ENCODE results near the gene RUNDC3A. TPM values are rescaled to one million over a fixed set of nuclear protein-coding genes. Genes with fewer than 3 reads are reported as not detected.

The RUNDC3A gene
- total and polyA plus RNA-seq, 4 donors: 0.61 to 4.9 (median 0.80) TPM

- DNase-seq (peak; percentile 44 to 77 (median 55)), ATAC-seq (ENCODE audit: insufficient read depth, low FRiP score) (peak; percentile 87)
- Histone ChIP-seq H3K4me1 (ENCODE audit: control insufficient read depth in 5 of 5, insufficient read depth in 5 of 5, low read length in 5 of 5) (peaks cover 0 to 11% (median 6%) of the 10 kb centered on the region in 5 donors), H3K27me3 (ENCODE audit: control insufficient read depth in 3 of 3, insufficient read depth in 3 of 3, low read length in 2 of 3) (peaks cover 0 to 2% (median 0%) of the 10 kb centered on the region in 3 donors), H3K4me3 (no peak overlapping the region), H3K9ac (ENCODE audit: insufficient read depth in 1 of 2, low read length in 2 of 2) (no peak overlapping the region), H3K9me3 (ENCODE audit: control insufficient read depth in 4 of 4, insufficient read depth in 3 of 4, low read length in 3 of 4) (no peaks in the 10 kb centered on the region), H3K36me3 (ENCODE audit: control insufficient read depth in 4 of 4, insufficient read depth in 4 of 4, low read length in 4 of 4) (no peaks in the 10 kb centered on the region), H3K27ac (ENCODE audit: low read depth in 1 of 2, low read length in 1 of 2) (peak overlapping the region; percentile 34 to 90)
- TF ChIP-seq, protein P1, sequence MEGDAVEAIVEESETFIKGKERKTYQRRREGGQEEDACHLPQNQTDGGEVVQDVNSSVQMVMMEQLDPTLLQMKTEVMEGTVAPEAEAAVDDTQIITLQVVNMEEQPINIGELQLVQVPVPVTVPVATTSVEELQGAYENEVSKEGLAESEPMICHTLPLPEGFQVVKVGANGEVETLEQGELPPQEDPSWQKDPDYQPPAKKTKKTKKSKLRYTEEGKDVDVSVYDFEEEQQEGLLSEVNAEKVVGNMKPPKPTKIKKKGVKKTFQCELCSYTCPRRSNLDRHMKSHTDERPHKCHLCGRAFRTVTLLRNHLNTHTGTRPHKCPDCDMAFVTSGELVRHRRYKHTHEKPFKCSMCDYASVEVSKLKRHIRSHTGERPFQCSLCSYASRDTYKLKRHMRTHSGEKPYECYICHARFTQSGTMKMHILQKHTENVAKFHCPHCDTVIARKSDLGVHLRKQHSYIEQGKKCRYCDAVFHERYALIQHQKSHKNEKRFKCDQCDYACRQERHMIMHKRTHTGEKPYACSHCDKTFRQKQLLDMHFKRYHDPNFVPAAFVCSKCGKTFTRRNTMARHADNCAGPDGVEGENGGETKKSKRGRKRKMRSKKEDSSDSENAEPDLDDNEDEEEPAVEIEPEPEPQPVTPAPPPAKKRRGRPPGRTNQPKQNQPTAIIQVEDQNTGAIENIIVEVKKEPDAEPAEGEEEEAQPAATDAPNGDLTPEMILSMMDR (IDR thresholded peaks at IDR 0.05; ENCODE audit: control extremely low read depth, extremely low read depth): no peak
- 28 to 31% methylated on average over 20 of the region's 20 CpGs for WGBS, 2 donors
Observed at GRCh38 chr17:44279666-44280391, 28.6 kb upstream of the RUNDC3A start.

DNA sequence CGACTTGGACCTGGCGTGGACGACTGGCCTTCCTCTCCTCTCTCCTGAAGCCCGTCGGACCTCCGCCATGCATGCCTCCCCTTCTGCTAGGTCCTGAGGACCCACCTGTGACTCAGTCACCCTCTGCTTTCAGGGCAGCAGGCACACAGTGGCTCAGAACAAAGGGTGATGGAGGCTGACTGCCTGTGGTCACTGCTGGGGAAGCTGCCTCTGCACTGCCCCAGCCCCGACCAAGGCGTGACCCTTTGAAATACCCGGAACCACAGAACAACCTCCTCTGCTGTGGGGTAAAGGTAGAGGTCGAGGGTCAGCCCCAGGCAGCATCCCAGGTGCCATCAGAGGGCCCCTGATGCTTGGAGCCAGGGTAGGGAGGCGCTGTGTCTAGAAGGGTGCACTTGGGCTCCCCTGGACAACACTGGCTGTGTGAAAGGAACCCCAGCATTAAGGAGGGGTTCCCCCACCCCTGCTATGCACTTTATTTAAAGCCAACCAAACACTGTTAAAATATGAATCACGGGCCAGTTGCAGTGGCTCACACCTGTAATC is 27.9 kb upstream of the RUNDC3A start:
- DNase-seq (no peak), ATAC-seq (ENCODE audit: insufficient read depth, low FRiP score) (no peak)
- peak overlapping the region in 1 of 2 donors; percentile 90 for H3K27ac ChIP-seq (ENCODE audit: low read depth in 1 of 2, low read length in 1 of 2)
- no peak overlapping the region for H3K9ac ChIP-seq (ENCODE audit: insufficient read depth in 1 of 2, low read length in 2 of 2)
- no peaks in the 10 kb centered on the region for H3K9me3 ChIP-seq (ENCODE audit: control insufficient read depth in 4 of 4, insufficient read depth in 3 of 4, low read length in 3 of 4)
- H3K36me3 ChIP-seq (ENCODE audit: control insufficient read depth in 4 of 4, insufficient read depth in 4 of 4, low read length in 4 of 4): no peaks in the 10 kb centered on the region
- TF ChIP-seq, protein P1 (IDR thresholded peaks at IDR 0.05; ENCODE audit: control extremely low read depth, extremely low read depth): no peak
- peaks cover 0 to 2% (median 0%) of the 10 kb centered on the region in 3 donors for H3K27me3 ChIP-seq (ENCODE audit: control insufficient read depth in 3 of 3, insufficient read depth in 3 of 3, low read length in 2 of 3)
- H3K4me1 ChIP-seq (ENCODE audit: control insufficient read depth in 5 of 5, insufficient read depth in 5 of 5, low read length in 5 of 5): peaks cover 0 to 11% (median 6%) of the 10 kb centered on the region in 5 donors
- 76 to 83% methylated on average over 12 of the region's 12 CpGs for WGBS, 2 donors
- no peak overlapping the region for H3K4me3 ChIP-seq

DNA sequence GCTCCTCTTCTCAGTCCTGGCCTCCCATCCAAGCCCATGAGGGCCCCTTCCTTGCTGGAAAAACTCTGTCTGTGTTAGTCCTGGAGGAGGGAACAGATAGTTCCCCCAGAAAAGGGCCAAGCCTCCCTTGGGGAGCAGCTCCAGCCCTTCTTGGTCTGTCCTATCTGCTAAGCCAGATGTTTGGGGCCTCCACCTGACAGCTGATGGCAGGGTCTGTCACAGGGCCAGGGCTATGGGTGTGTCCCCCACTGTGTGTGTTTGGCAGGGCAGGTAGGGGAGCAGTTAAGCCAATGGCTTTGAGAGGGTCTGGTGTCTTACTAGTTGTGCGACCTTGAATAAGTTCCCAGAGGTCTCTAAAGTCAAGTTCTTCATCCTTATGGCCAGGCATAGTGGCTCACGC is 26.8 kb upstream of the RUNDC3A start:
- Histone ChIP-seq H3K27me3 (ENCODE audit: control insufficient read depth in 3 of 3, insufficient read depth in 3 of 3, low read length in 2 of 3) (peaks cover 0 to 2% (median 0%) of the 10 kb centered on the region in 3 donors), H3K9ac (ENCODE audit: insufficient read depth in 1 of 2, low read length in 2 of 2) (no peak overlapping the region), H3K9me3 (ENCODE audit: control insufficient read depth in 4 of 4, insufficient read depth in 3 of 4, low read length in 3 of 4) (no peaks in the 10 kb centered on the region), H3K4me1 (ENCODE audit: control insufficient read depth in 5 of 5, insufficient read depth in 5 of 5, low read length in 5 of 5) (peaks cover 0 to 11% (median 6%) of the 10 kb centered on the region in 5 donors), H3K27ac (ENCODE audit: low read depth in 1 of 2, low read length in 1 of 2) (no peak overlapping the region), H3K36me3 (ENCODE audit: control insufficient read depth in 4 of 4, insufficient read depth in 4 of 4, low read length in 4 of 4) (no peaks in the 10 kb centered on the region), H3K4me3 (no peak overlapping the region)
- DNase-seq (no peak), ATAC-seq (ENCODE audit: insufficient read depth, low FRiP score) (no peak)
- TF ChIP-seq, protein P1 (IDR thresholded peaks at IDR 0.05; ENCODE audit: control extremely low read depth, extremely low read depth): no peak
- 92 to 94% methylated on average over 2 of the region's 2 CpGs for WGBS, 2 donors

All from lung (tissue), 12 donors.